H54 (cell line): ENCODE results near the gene DCANP1.
"Not testable (repeated sequence)": the region's sequence is repeated elsewhere in the genome, so short reads cannot be mapped to it uniquely, and the experiment has no call there.

Source experiments
- DNase-seq: peaks from one replicate; pipeline ENCODE4 v3.0.0; 2011; ENCODE audit warnings: low spot score, mixed read lengths; ENCODE audit not compliant: insufficient read length
- FAIRE-seq: peaks from 3 replicates; lab custom pipeline; 2011; peaks lifted over from hg19 to GRCh38; lab: Jason Lieb, UNC
- POLR2A ChIP-seq: IDR thresholded peaks from 2 replicates; pipeline ENCODE4 v1.6.1; 2011; ENCODE audit warnings: low read depth, mild to moderate bottlenecking, low read length

Gene DCANP1

GRCh38 chr5:135447298-135447929 lies at the start of gene DCANP1:
Gene DCANP1 (minus strand): TSS chr5:135447348. CDS start chr5:135447108, 240 bp downstream.
- FAIRE-seq (no peak), DNase-seq (no peak)
- TF ChIP-seq POLR2A: no peak

- not testable (repeated sequence) for FAIRE-seq, DNase-seq
Measured at GRCh38 chr5:135495531-135495930, 48.4 kb upstream of the DCANP1 start.

- TF ChIP-seq POLR2A: no peak
- DNase-seq (no peak), FAIRE-seq (no peak)
Measured at GRCh38 chr5:135494196-135494595, 47.0 kb upstream of the DCANP1 start.

- FAIRE-seq (peak; percentile 75), DNase-seq (peak; percentile 84)
- no peak for TF ChIP-seq POLR2A
Measured at GRCh38 chr5:135493406-135494180, 46.4 kb upstream of the DCANP1 start.

GRCh38 chr5:135492319-135492626 lies 45.1 kb upstream of the DCANP1 start:
- TF ChIP-seq POLR2A: no peak
- FAIRE-seq (no peak), DNase-seq (no peak)

- DNase-seq (no peak), FAIRE-seq (no peak)
- TF ChIP-seq POLR2A: no peak
Measured at GRCh38 chr5:135491552-135492318, 44.6 kb upstream of the DCANP1 start.

GRCh38 chr5:135491038-135491551 lies 43.9 kb upstream of the DCANP1 start:
- TF ChIP-seq POLR2A: no peak
- FAIRE-seq (no peak), DNase-seq (no peak)

- FAIRE-seq (no peak), DNase-seq (no peak)
- no peak for TF ChIP-seq POLR2A
Measured at GRCh38 chr5:135490245-135491037, 43.3 kb upstream of the DCANP1 start.

- no peak for TF ChIP-seq POLR2A
- DNase-seq (no peak), FAIRE-seq (no peak)
Measured at GRCh38 chr5:135489466-135490244, 42.5 kb upstream of the DCANP1 start.

GRCh38 chr5:135488727-135489465 lies 41.7 kb upstream of the DCANP1 start:
- no peak for TF ChIP-seq POLR2A
- FAIRE-seq (no peak), DNase-seq (peak; percentile 96)

GRCh38 chr5:135487839-135488514 lies 40.8 kb upstream of the DCANP1 start:
- TF ChIP-seq POLR2A: no peak
- no peak for DNase-seq

GRCh38 chr5:135487037-135487395 lies 39.9 kb upstream of the DCANP1 start:
- no peak for DNase-seq
- FAIRE-seq: no peak
- TF ChIP-seq POLR2A: no peak

More at GRCh38 chr5:135487839-135488514, 40.8 kb upstream of the DCANP1 start:
- no peak for FAIRE-seq
